ENCODE measurements around the gene C2CD5. TPM values are rescaled to one million over a fixed set of nuclear protein-coding genes. Genes with fewer than 3 reads are reported as not detected.

The C2CD5 gene
- total RNA-seq, 1 donor from 2014 or later: 47.1 TPM

DNA sequence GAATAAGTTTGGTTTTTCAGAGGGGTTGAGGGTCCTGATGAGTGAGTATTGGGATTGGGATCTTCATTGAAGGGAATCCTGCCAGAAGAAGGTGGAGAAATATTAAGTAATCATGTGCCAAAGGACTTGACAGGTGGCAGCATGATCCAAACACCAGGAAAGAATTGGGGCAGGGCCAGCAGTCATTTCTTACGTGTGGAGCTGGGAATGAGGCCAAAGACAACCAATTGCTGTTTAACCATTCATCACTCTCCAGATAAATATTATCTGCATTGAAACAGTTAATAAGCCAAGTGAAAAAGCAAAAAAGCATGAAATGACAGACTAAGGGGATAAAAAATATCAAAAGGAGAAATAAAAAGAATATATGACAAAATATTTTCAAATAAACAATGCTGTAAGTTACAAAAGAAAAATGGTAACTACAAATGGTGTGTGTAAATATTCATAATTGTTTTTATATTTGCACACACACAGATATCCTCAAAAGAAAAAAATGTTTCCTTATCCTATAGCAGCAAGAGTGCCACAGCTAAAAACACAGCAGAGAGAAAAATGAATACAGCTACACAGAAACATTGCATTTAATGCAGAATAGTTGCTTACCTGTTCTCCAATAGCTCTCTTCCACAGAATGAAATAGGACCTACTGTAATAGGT lies 26.2 kb downstream of the C2CD5 start:
- DNase-seq (ENCODE audit: low read depth, low spot score): no peak
- no peaks in the 10 kb centered on the region for H3K27me3 Mint-ChIP-seq (ENCODE audit: low read depth)
- H3K36me3 Mint-ChIP-seq (ENCODE audit: low read depth): peaks cover 8% of the 10 kb centered on the region
- no peaks in the 10 kb centered on the region for H3K9me3 Mint-ChIP-seq
- H3K27ac Mint-ChIP-seq (ENCODE audit: unreplicated experiment): no peak overlapping the region
- no peak overlapping the region for H3K4me3 Mint-ChIP-seq
- no peak for TF ChIP-seq CTCF (conservative IDR thresholded peaks at IDR 0.05)
- H3K4me1 Mint-ChIP-seq: no peaks in the 10 kb centered on the region

GRCh38 chr12:22514875-22515274 lies 29.5 kb downstream of the C2CD5 start:
- DNase-seq (ENCODE audit: low read depth, low spot score): no peak
- H3K27ac Mint-ChIP-seq (ENCODE audit: unreplicated experiment): peak overlapping the region; percentile 54
- no peaks in the 10 kb centered on the region for H3K27me3 Mint-ChIP-seq (ENCODE audit: low read depth)
- no peak overlapping the region for H3K4me3 Mint-ChIP-seq
- no peaks in the 10 kb centered on the region for H3K4me1 Mint-ChIP-seq
- TF ChIP-seq CTCF (conservative IDR thresholded peaks at IDR 0.05): no peak
- no peaks in the 10 kb centered on the region for H3K9me3 Mint-ChIP-seq
- peaks cover 4% of the 10 kb centered on the region for H3K36me3 Mint-ChIP-seq (ENCODE audit: low read depth)

DNA sequence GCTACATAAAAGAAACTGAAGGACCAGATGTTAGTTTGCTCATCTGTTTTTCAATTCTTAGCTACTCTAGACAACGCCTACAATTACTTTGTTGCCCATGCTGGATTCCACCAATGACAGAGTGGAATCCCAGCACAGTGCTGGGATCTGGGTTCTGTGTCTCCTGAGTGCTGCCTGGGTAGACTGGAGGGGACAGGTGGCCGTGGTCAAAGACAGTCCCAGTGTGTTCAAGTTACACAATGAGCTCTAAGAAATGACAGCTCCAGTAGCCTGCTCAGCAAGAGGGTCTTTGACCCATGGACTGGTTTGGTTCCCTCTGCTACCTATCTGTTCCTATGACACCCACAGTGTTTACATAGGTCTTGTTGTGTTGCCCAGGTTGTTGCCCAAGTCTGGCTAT lies 38.5 kb downstream of the C2CD5 start:
- Mint-ChIP-seq H3K27me3 (ENCODE audit: low read depth) (no peaks in the 10 kb centered on the region), H3K4me3 (no peak overlapping the region), H3K4me1 (no peaks in the 10 kb centered on the region), H3K36me3 (ENCODE audit: low read depth) (peaks cover 14% of the 10 kb centered on the region), H3K9me3 (peaks cover 2% of the 10 kb centered on the region), H3K27ac (ENCODE audit: unreplicated experiment) (no peak overlapping the region)
- no peak for DNase-seq (ENCODE audit: low read depth, low spot score)
- TF ChIP-seq CTCF (conservative IDR thresholded peaks at IDR 0.05): no peak

DNA sequence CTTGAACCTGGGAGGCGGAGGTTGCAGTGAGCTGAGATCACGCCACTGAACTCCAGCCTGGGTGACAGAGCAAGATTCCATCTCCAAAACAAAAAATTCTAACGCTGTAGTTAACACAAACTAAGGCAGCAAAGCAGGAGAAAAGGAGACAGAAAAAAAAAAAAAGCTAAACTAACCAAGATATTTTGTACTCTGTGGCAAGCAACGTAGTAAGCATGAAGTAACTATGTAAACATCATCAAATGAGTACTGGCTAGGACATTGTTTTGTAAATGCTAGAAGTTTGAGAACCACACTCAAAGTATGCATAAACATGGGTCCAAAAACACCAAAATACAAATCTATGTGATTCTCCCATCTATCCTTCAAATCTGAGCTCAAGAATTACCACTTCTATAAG lies 44.2 kb downstream of the C2CD5 start:
- H3K9me3 Mint-ChIP-seq: no peaks in the 10 kb centered on the region
- H3K27ac Mint-ChIP-seq (ENCODE audit: unreplicated experiment): no peak overlapping the region
- DNase-seq (ENCODE audit: low read depth, low spot score): no peak
- peaks cover 7% of the 10 kb centered on the region for H3K36me3 Mint-ChIP-seq (ENCODE audit: low read depth)
- H3K27me3 Mint-ChIP-seq (ENCODE audit: low read depth): no peaks in the 10 kb centered on the region
- no peak overlapping the region for H3K4me3 Mint-ChIP-seq
- H3K4me1 Mint-ChIP-seq: no peaks in the 10 kb centered on the region
- TF ChIP-seq CTCF (conservative IDR thresholded peaks at IDR 0.05): no peak

DNA sequence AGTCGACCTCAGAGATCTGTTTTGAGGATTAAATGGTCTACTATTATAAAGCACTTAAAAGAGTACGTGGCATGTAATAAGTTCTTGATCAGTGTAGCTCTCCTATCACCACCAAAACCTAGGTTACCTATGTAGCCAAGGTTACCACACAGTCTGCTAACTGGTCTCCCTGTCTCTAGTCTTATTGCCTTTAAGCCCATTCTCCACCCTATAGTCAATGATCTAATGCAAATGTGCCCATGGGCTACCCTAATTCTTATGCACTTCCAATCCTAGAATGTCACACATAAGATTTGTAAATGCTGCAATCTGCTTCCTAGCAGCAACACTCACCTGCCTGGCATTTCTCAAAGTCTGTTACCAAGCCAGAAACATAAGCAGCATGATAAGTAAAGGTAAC lies 44.9 kb downstream of the C2CD5 start:
- no peak overlapping the region for H3K4me3 Mint-ChIP-seq
- H3K27ac Mint-ChIP-seq (ENCODE audit: unreplicated experiment): no peak overlapping the region
- H3K36me3 Mint-ChIP-seq (ENCODE audit: low read depth): peaks cover 4% of the 10 kb centered on the region
- TF ChIP-seq CTCF (conservative IDR thresholded peaks at IDR 0.05): no peak
- H3K27me3 Mint-ChIP-seq (ENCODE audit: low read depth): no peaks in the 10 kb centered on the region
- DNase-seq (ENCODE audit: low read depth, low spot score): no peak
- H3K4me1 Mint-ChIP-seq: no peaks in the 10 kb centered on the region
- H3K9me3 Mint-ChIP-seq: no peaks in the 10 kb centered on the region

Measured in neural crest cell (in vitro differentiated cells).